Measurements from ENCODE around the gene TMEM72.

DNA sequence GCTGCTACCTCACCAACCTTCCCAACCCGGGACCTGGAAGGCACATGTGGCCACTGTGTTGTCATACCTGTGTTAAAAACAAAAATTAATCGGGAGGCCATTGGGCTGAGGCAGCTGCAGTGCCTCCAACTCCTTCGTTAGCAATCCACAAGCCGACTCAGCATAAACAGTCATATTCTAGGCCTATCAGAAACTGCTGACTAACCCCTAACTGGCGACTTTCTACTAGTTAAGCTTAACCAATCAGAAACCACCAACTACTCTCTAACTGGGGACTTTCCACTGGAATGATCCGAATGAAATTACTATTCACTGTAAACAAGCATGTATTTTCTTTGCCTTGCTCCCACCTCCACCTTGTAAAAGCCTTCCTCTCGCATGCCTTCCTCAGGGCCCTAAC, 14.1 kb upstream of the TMEM72 start:
- TF ChIP-seq POLR2A (IDR thresholded peaks at IDR 0.05): no peak
- TF ChIP-seq, protein P1, sequence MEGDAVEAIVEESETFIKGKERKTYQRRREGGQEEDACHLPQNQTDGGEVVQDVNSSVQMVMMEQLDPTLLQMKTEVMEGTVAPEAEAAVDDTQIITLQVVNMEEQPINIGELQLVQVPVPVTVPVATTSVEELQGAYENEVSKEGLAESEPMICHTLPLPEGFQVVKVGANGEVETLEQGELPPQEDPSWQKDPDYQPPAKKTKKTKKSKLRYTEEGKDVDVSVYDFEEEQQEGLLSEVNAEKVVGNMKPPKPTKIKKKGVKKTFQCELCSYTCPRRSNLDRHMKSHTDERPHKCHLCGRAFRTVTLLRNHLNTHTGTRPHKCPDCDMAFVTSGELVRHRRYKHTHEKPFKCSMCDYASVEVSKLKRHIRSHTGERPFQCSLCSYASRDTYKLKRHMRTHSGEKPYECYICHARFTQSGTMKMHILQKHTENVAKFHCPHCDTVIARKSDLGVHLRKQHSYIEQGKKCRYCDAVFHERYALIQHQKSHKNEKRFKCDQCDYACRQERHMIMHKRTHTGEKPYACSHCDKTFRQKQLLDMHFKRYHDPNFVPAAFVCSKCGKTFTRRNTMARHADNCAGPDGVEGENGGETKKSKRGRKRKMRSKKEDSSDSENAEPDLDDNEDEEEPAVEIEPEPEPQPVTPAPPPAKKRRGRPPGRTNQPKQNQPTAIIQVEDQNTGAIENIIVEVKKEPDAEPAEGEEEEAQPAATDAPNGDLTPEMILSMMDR (IDR thresholded peaks at IDR 0.05): no peak

Data from thyroid gland (tissue), 4 donors.